Lung (tissue), 12 donors: ENCODE measurements around the gene ITPR1. TPM values are rescaled to one million over a fixed set of nuclear protein-coding genes. Genes with fewer than 3 reads are reported as not detected.
A peak's percentile ranks its signal among the peaks of the same experiment; 100 is the strongest.

ENCODE experiments used
- ATAC-seq: fragments of 200-7000 bp; cut with Tn5 transposase; one replicate; pipeline ENCODE4 v1.9.1; 2020; ENCODE audit warnings: moderate number of reproducible peaks; ENCODE audit not compliant: insufficient read depth, low FRiP score
- DNase-seq, 3 donors: peaks; one replicate each; pipeline ENCODE4 v3.0.0-alpha.2; 2013 to 2017
- H3K27ac ChIP-seq, 2 donors: one replicate each; pipeline ENCODE4 v1.5.1; 2013; ENCODE audit warnings: mild to moderate bottlenecking in 2 of 2, moderate library complexity in 2 of 2, control low read depth in 1 of 2, inconsistent platforms in 1 of 2, low read depth in 1 of 2, low read length in 1 of 2
- H3K27me3 ChIP-seq, 3 donors: one replicate each; pipeline ENCODE4 v1.5.1; 2013; ENCODE audit warnings: low read length in 2 of 3; ENCODE audit not compliant: control insufficient read depth in 3 of 3, insufficient read depth in 3 of 3
- H3K36me3 ChIP-seq, 4 donors: one replicate each; pipeline ENCODE4 v1.5.1; 2013; ENCODE audit warnings: low read length in 4 of 4, mild to moderate bottlenecking in 1 of 4, moderate library complexity in 1 of 4; ENCODE audit not compliant: control insufficient read depth in 4 of 4, insufficient read depth in 4 of 4
- H3K4me1 ChIP-seq, 5 donors: one replicate each; pipeline ENCODE4 v1.5.1; 2013; ENCODE audit warnings: low read length in 5 of 5, mild to moderate bottlenecking in 2 of 5, moderate library complexity in 1 of 5; ENCODE audit not compliant: control insufficient read depth in 5 of 5, insufficient read depth in 5 of 5
- H3K4me3 ChIP-seq: one replicate; pipeline ENCODE4 v1.5.1; 2013; ENCODE audit warnings: mild to moderate bottlenecking, control low read depth, moderate library complexity
- H3K9ac ChIP-seq, 2 donors: one replicate each; pipeline ENCODE4 v1.5.1; 2013; ENCODE audit warnings: low read length in 2 of 2, control low read depth in 1 of 2; ENCODE audit not compliant: insufficient read depth in 1 of 2
- H3K9me3 ChIP-seq, 4 donors: one replicate each; pipeline ENCODE4 v1.5.1; 2013; ENCODE audit warnings: low read length in 3 of 4, mild to moderate bottlenecking in 1 of 4, moderate library complexity in 1 of 4; ENCODE audit not compliant: control insufficient read depth in 4 of 4, insufficient read depth in 3 of 4
- CTCF ChIP-seq: IDR thresholded peaks from 2 replicates; pipeline ENCODE4 v1.5.1; 2012; ENCODE audit warnings: mild to moderate bottlenecking; ENCODE audit errors: control extremely low read depth, extremely low read depth
- WGBS, 2 donors: extraction: QIAGEN DNeasy Blood & Tissue Kit; methylation state at CpG; one replicate each; pipeline ENCODE4 v1.1.7; 2013; 5-methylcytosine and 5-hydroxymethylcytosine counted together
- polyA plus RNA-seq, 2 donors: library from polyadenylated mRNA; stranded (reverse); fragments of 200-250 nt; gene quantifications; one replicate each; pipeline ENCODE4 v1.2.1, GENCODE V29; 2013
- total RNA-seq, 2 donors: library from RNA; depleted of rRNA in 1 of 2; stranded (reverse); fragments of >200 nt in 1 of 2; gene quantifications; one replicate each; pipeline ENCODE4 v1.2.1, GENCODE V29; 2014 to 2021
- donor health status: control.
- donor health status: control.
- donor health status: Bipolar disorder and iron deficiency.
- donor health status: healthy.
- donor health status: DM: yes; HTN: yes; CAD: no.

ITPR1 gene
- total and polyA plus RNA-seq, 4 donors: 12.4 to 152 (median 44.1) TPM

GRCh38 chr3:4772171-4772804, 279.1 kb downstream of the ITPR1 start:
- H3K9ac ChIP-seq: no peak overlapping the region
- H3K27me3 ChIP-seq: no peaks in the 10 kb centered on the region
- no peaks in the 10 kb centered on the region for H3K9me3 ChIP-seq
- DNase-seq (peak; percentile 38 to 68 (median 67)), ATAC-seq (peak; percentile 72)
- H3K4me1 ChIP-seq: peaks cover 4 to 23% (median 10%) of the 10 kb centered on the region in 5 donors
- peaks cover 0 to 21% (median 10%) of the 10 kb centered on the region in 4 donors for H3K36me3 ChIP-seq
- peak overlapping the region; percentile 43 to 83 for H3K27ac ChIP-seq
- H3K4me3 ChIP-seq: no peak overlapping the region
- no peak for TF ChIP-seq CTCF
- 27 to 34% methylated on average over 4 of the region's 4 CpGs for WGBS, 2 donors

- Histone ChIP-seq H3K4me3 (no peak overlapping the region), H3K27ac (peak overlapping the region; percentile 38 to 83), H3K9ac (no peak overlapping the region), H3K27me3 (no peaks in the 10 kb centered on the region), H3K9me3 (no peaks in the 10 kb centered on the region), H3K4me1 (peaks cover 4 to 23% (median 10%) of the 10 kb centered on the region in 5 donors), H3K36me3 (peaks cover 0 to 21% (median 11%) of the 10 kb centered on the region in 4 donors)
- ATAC-seq: no peak
- no peak for DNase-seq
- no peak for TF ChIP-seq CTCF
- 81 to 82% methylated on average over 9 of the region's 9 CpGs for WGBS, 2 donors
Observed at GRCh38 chr3:4772858-4773257, 279.7 kb downstream of the ITPR1 start.

- peak overlapping the region in 1 of 2 donors; percentile 6 for H3K27ac ChIP-seq
- no peak for TF ChIP-seq CTCF
- no peaks in the 10 kb centered on the region for H3K9me3 ChIP-seq
- H3K36me3 ChIP-seq: peaks cover 0 to 21% (median 10%) of the 10 kb centered on the region in 4 donors
- ATAC-seq (no peak), DNase-seq (no peak)
- 87 to 92% methylated on average over 2 of the region's 2 CpGs for WGBS, 2 donors
- no peak overlapping the region for H3K9ac ChIP-seq
- H3K27me3 ChIP-seq: no peaks in the 10 kb centered on the region
- H3K4me1 ChIP-seq: peaks cover 4 to 21% (median 10%) of the 10 kb centered on the region in 5 donors
- H3K4me3 ChIP-seq: no peak overlapping the region
Observed at GRCh38 chr3:4773583-4773982, 280.4 kb downstream of the ITPR1 start.
